Tongue (tissue), 2 donors: ENCODE results near the gene GRIN3A. TPM values are rescaled to one million over a fixed set of nuclear protein-coding genes. Genes with fewer than 3 reads are reported as not detected.
"Not testable (repeated sequence)": the region's sequence is repeated elsewhere in the genome, so short reads cannot be mapped to it uniquely, and the experiment has no call there.

Experiments
- DNase-seq: peaks from one replicate; pipeline ENCODE4 v3.0.0-alpha.2; 2015
- total RNA-seq: library from RNA; depleted of rRNA; stranded (reverse); fragments of >200 nt; gene quantifications from one replicate; pipeline ENCODE4 v1.2.3, GENCODE V29; 2014

The GRIN3A gene
- total RNA-seq, 1 donor from 2014 or later, result 0.21 TPM

DNA sequence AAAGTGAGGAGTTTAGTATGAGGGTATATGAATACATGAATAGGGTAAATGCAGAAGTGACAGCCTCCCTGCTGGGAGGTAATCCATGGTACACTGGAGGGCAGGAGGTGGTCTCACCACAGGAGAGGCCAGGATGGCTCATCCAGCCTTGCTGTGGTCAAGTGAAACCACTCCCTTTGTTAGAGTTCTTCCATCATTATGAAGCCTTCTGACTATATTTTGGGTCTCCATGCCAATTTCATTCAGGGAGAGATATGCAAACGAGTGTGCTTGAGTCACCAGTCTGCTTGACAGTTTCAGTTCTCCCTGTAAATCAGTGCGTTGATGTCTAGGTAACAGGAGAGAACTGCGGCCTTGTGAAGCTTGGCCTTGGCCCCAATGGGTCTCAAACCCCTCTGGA lies 160.1 kb downstream of the GRIN3A start:
- DNase-seq, result no peak

DNA sequence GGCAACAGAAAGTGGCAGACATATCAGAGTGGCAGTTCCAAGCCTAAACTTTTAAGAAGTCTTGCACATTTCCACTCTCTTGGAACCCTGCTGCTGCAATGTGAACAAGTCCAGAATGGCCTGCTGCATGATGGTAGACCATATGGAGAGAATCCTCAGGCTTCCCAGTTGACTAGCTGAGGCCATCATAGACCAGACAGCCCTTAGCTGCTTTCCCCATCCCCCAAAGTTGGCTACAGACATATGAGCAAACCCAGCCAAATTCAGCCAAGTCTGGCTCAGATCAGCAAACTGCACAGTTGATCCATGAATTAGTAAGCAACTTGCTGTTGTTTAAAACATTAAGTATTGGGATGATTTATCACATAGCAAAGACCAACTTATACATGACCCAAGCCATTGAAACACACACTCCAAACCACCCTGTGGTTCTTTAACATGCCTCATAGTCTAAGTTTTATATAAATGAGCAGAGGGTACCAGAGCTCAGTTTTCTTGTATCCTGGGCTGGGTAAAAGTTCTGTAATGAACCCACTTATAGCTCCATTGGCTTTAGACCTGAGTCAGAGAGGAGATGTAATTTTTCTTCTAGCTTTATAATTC lies 163.6 kb downstream of the GRIN3A start:
- DNase-seq, result no peak

DNA sequence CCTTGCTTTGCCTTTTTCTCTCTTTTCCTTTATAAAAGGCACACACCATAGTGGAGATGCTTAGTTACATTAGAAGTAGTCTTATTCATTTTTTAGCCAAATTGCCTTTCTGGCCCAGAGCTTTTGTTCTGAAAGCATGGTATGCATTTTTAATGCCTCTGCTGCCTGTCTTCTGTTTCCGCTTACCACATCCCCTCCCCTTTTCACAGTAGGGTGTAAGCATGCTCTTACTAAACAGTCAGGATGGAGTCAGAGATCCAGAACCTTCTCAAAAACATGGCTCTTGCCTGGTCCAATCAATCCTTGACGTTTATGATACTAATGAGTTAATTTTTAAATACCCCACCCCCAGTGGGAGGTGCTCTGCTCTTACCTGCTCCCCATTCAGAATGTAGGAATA lies 166.1 kb downstream of the GRIN3A start:
- no peak for DNase-seq

DNA sequence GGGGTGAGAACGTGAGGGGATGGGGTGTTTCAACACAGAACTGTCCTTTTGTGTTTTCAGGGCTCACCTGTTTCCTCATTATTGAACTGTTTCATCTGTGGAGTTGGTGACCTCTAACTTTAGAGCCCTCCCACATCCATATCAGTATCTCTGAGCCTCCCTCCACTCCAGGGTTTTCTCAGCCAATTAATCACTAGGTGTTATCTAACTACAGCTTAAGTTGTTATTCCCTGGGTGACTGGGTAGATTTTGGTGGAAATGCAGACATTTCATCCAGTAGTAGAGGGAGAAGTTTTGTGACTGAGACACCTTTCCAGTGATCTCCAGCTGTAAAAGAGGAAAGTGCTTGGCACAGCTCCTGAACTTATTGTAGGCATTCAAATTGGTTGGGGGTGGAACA lies 167.3 kb downstream of the GRIN3A start:
- DNase-seq, result no peak

DNA sequence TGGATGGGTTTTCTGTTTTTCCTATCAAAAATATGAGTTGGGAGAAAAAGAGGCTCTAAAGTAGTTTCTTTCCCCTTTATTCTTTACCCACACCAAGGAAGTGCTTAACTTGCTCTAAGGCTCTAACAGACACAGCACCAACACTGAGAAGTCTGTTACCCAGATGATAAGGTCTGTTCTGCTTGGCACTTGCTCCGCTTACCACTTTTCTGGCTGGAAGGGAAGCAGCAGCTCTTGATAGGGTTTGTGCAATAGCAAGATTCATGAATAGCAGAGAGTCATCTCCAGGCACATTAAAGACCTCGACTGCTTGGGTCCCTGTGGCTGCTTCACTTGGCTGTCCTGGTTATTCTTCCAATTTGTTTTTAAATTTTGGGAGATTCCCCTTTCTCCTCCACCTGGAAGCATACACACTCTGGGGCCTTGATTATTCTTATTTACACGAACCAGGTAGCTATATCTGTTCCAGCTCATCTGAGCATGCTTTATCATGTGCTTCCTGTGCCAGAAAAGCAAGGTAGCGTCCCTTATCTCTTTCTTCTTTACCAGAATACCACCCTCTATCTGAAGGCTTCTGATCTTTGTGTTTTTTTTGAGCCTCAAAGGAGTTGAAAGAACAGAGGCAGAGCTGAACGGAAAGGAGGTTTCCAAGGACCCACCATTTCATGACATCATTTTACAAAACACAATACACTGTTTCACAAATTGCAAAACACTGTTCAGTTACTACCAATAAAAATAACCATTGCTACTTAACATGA lies 168.5 kb downstream of the GRIN3A start:
- no peak for DNase-seq

DNA sequence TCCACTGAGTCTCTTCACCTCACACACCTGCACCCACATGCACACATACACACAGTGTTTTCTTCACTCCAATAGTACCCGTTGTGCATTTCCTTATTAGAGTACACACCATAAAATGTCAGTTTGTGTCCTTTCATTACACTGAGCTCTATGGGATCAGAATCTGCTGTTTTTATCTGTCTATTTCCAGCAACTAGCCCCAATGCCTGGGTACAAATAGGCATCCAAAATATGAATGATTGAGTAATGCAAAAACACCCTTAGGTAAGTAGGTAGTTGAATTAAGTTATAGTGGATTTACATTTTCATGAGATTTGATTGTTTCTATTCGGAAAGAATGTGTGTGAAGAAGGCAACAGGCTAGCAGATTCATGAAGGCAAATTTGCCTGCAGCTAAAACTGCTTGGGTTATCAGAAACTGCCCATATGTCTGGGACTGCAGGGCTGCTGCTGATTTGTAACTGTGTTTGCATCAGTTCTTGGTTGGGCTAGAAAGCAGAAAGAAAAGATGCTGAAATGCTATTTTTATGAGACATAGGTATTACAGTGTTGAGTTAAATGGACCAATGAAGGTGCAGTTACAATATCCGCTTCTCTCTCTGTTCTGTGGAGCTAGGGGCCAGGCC lies 170.6 kb downstream of the GRIN3A start:
- no peak for DNase-seq

DNA sequence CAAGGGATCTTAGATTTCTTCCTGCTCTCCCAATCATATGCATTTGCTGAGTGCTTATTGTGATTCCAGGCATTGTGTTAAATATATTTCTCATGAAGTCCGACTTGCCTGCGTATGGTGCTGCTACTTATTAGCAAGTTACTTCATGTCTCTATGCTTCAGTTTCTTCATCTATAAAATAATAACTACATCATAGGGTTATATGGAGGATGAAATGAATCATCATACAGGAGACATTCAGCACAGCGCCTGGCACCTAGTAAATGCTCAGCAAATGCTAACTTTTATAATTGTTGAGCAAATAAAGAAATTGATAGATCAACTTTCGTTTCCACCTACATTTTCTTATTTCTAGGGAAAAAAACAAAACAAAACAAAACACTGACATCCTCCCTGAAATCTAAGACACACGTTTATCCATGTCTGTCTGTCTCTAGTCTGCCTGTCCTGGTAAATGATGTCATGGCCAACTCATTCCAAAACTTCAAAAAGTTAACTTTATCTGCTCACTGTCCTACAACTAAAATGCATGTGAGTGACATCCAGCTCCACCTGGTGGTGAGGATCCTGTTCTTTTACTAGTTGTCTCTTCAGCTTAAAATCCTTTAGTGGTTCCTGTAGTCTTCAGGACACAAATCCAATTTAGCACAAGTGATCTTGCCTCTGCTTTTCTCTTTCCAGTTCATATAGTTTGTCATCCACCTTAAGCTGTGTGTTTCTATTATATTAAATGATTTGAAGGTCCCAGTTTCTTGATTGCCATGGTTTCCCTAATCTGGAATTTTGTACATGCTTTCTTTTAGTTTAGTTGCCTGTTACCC lies 171.3 kb downstream of the GRIN3A start:
- DNase-seq, result peak; percentile 16

DNA sequence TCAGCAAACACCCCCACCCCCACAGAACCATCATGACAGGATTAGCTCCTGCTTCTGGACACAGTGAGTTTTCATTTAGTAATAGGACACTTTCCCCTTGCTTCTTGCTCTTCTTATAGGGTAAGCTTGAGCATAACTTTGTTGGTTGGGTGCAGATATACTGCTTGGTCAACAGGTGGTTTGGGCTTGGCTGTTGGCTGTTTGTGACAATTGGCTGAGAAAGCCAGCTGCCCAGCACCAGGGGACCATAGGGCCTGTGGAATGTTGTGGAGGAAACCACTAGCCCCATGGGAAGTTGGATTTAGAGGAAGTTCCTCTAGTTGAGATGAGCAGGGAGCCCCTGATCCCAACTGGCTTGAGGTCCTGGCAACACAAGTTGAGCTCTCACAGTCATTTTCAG lies 174.2 kb downstream of the GRIN3A start:
- DNase-seq, result no peak

DNA sequence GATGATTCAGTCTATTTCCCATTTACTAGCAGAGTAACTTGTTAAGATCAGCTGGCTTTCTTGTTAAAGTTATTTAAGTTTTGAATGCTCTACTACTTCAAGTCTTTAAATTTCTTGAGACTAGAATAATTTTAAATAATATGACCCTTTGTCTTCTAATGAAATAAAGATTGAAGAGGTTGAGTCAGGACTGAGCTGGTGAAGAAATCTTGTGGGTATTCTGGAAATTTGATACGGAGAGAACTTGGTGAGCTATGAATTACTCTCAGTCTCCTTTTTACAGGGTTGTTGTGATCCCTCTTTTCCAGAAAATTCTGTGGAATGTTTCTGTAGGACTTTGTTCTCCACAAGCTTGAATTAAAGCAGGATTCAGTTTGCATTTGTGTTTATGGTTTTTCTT lies 175.5 kb downstream of the GRIN3A start:
- DNase-seq, result no peak

DNA sequence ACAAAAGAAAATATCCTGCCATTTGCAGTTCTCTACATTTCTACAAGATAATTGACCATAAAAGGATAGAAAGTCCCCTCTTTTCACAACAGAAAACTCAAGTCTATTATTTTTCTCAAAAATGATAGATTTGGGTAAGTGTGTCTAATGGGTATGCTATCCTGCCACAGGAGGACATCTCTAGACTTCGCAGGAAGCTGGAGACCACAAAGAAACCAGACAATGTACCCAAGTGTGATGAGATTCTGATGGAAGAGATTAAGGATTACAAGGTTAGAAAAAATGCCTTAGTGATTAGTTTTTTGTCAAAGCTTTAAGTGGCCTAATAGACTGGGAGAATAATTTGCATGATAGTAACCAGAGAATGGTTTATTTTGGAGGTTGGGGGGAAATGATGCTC lies 176.7 kb downstream of the GRIN3A start:
- no peak for DNase-seq

DNA sequence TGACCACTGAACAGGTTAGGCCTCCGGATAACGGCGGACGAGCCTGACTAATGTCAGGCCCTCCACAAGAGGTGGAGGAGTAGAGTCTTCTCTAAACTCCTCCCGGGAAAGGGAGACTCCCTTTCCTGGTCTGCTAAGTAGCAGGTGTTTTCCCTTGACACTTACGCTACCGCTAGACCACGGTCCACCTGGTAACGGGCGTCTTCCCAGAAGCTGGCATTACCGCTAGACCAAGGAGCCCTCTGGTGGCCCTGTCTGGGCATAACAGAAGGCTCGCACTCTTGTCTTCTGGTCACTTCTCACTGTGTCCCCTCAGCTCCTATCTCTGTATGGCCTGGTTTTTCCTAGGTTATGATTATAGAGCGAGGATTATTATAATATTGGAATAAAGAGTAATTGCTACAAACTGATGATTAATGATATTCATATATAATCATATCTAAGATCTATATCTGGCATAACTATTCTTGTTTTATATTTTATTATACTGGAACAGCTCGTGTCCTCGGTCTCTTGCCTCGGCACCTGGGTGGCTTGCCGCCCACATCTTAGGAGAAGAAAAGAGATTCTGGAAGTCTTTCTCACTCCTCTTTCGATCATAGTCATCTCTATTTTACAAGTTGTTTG lies 188.9 kb downstream of the GRIN3A start:
- DNase-seq, result not testable (repeated sequence)

DNA sequence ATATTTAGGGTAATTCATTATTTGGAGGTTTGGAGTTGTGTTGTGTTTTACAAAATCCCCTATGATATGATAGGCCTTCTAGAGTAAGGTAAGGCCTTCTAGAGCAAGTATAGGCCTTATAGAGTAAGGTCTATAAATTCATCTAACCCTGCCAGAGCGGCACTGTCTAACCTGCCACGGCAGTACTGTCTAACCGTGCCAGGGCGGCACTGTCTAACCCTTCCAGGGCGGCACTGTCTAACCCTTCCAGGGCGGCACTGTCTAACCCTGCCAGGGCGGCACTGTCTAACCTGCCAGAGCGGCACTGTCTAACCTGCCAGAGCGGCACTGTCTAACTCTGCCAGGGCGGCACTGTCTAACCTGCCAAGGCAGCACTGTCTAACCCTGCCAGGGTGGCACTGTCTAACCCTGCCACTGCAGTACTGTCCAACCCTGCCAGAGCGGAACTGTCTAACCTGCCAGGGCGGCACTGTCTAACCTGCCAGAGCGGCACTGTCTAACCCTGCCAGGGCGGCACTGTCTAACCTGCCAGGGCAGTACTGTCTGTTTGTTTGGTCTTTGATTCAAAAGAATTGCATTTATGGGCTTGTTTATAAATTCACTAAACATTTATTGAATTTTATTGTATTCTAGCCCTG lies 195.2 kb downstream of the GRIN3A start:
- DNase-seq, result no peak

DNA sequence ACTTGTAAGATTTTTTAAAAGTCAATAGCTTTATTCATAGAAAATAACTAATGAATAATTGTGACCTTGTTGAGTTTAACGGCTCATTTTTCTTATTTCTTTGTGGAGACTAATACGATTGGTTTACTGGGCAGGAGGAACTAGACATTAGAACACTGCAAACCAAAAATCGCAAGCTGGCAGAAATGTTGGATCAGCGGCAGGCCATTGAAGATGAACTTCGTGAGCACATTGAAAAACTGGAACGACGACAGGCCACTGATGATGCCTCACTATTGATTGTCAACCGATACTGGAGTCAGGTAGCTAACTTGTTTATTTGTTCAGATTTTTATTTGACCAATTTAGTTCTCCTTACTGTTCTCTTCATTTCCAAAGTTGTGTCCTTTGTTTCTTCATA lies 198.4 kb downstream of the GRIN3A start:
- DNase-seq, result no peak

DNA sequence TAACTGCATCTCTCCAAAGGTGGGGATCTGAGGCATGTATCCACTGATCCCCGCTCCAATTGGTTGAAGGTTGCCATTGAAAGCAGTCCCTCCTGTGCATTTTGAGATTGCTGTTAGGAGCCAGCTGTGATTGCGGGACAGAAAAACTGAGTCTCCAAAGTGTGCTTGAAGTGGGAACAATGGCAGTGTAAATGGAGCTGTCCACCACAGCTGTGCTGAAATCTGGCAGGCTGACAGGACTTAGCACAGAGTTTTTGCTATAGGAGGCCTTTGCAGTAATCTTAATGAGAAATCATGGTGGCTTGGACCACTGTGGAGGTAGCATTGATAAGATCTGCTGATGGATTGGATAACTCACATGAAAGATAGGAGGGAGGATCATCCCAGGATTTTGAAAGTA lies 201.5 kb downstream of the GRIN3A start:
- peak; percentile 70 for DNase-seq

DNA sequence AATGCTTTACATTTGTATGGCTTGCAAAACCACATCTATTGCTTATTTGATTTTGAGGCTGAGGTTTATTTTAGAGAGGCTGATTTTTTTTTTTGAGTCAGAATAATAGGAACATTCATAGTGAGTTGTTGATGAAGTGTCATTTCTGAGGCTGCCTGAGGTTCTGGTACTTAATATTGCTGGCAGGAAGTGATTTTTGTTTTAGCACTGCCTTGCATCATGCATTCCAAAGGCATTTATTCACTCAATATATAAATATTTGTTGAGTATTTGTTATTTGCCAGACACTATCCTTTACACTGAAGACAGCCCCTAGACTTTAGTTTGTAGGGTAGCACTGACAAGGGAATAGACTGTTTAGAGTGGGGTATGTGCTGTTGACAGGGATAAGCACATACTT lies 202.1 kb downstream of the GRIN3A start:
- DNase-seq, result no peak

DNA sequence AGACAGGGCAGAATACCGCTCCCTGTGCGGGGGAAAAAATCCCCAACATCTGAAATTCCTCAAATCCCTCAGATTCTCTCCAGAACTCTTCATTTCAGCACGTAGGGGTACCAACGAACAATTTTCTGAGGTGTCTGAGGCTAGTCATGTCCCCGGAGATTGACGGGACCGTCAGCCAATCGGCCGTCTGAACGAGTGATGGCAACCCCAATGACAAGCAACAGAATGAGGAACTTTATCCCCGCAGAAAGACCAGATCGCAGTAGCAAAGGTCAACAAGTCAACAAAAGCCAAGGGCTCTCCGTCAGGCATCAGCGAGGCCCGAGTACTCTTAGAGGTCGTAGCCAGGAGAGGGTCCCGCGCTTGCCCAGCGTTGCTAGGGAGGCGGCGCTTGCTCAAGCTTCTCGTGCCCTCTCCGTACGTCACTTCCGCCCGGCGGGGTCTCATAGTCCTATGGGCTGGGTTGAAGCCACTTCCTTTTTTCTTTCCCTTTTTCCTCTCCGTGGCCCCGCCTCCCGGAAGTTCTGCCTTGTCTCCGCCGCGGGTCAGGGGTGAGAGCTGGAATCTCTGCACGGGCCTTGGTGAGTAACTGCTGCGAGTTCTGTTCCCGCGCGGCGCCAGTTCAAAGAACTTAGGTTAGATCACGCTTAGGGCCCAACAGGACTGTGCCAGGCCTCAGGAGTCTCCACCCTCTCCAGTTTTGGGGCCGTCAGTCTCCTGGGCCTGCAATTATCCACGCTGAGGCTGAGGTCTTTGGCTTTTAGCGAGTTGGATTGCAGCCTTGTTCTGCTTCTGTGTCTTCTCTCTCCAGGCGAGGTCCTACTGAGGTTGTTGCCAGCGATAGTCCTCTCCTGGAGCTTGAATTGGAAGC lies 204.9 kb downstream of the GRIN3A start, which contains the start of gene RNF20:
TSS of gene RNF20 (plus strand) at position 520 of the 871 bp plus-strand sequence. CDS start 1,571 bp downstream, outside the sequence.
- DNase-seq, result peak; percentile 100

DNA sequence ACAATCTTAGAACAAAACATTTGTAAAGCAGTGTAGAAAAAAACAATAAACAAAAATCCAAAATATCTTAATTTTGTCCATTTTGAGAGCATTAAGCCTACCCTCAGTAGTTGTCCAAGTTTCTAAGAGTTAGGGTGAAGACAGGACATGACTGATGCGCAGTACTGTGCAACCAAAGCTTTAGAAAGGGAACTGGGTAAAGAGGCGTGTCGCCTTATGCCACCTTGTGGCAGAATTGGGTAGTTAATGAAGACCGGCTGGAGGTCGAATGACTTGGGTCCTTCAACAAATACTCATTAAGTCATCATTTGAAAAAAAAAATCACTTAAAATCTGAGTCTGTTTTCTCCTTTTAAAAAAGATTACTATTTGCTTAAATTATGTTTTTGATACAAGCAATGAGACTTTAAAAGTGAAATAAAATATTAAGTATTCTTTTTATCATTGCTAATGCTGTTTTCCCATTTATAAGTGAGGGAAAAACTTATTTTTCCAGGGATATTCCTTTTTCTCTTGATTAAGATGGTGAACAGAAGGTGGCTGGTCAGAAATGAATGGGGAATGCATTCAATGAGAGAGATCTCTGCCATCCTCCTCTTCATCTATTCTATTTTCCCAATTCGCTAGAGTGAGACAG lies 208.3 kb downstream of the GRIN3A start:
- DNase-seq, result peak; percentile 83

DNA sequence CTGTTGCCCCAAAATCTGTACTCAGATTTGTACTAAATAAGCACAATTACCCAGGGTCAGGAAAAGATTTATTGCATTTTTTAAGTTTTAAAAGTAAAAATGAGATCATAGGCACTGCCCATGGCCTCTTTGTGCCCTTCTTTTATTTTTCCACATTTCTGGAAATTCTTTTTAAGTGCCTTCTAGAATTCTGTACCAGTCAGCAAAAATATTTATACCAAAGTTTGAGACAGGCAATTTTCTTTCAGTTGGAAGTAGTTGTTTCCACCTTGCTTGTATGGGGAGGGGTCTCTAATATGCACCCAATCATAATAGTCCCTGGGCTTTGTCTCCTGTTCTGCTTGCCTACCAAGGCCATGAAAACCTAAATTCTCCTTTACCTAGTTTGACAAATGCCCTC lies 210.4 kb downstream of the GRIN3A start:
- no peak for DNase-seq

DNA sequence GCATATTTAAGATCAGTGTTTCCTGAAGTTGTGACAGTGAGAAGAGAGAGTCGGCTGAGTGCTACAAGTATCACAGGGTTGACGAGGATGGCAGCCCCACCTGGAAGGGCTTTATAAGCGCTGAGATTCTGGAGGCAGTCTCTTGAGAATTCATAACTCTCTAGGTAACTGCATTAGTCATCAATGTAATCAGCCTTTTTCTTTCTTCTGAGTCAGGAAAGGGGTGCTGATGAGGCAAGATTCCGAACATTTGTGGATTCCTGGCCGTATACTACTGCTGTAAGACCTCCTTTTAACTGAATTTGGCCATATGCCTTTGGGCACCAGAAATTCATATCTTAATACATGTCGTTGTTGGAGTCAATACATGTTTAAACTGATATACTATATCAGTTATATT lies 211.4 kb downstream of the GRIN3A start:
- DNase-seq, result no peak

DNA sequence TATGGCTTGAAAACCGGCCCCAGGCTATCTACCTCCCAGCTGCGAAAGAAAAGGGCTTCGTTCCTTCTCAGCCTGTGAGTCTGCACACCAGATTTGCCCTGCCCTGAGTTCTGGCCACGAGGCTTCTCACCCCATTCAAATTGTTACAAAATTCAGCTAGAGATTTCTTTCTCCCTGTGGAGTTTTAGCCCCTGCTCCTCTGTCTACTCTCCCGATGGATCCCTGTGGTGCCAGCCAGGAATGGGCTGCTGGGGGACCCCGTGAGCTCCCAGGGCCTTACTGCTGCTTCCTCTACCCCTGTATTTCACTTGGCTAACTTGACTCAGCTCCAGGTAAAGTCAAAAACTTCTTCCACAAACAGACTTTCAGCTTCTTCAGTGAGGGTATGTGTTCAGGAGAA lies 214.1 kb downstream of the GRIN3A start:
- DNase-seq, result no peak
